Measurements from ENCODE around the gene GANAB.
"Not testable (repeated sequence)": the region's sequence is repeated elsewhere in the genome, so short reads cannot be mapped to it uniquely, and the experiment has no call there.

Gene GANAB

DNA sequence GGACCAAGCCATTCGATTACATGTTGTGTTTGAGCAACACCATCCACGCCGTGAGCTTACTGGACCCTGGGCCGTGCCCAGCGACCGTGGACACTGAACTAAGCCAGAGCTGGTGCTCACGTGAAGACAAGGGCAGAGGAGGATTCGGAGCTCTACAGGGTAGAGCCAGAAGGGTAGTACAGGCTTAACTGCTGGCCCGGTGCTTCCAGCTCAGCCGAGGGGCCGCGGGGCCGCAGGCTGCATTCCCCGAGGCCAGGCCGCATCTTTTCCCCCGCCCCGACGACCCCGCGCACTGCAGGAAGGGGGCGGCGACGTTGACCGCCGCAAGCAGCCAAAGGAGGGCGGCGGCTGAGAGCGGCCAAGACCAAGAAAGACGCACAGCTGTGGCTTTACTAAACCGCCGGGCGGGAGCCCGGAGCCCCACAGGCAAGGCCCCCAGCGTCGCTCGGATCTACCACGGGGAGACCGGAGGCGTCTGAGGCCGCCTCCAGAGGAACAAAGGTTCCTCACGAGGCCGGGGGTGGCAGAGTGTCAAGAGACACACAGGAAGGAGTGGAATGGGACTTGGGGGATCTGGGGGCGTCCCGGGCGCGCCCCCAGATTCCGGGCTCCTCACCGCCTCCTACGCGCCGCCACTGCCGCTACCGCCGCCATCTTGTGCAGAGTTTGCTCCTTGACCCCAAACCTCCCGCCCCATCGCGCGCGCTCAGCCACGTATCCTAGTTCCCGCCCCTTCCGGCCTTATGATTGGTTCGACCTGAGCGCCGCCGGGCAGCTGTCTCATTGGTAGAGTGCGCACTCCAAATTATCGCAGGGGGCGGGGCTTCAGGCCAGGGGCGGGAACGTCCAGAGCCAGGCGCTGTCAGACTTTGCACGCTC lies at the start of gene GANAB:
Gene GANAB (minus strand): TSS at position 668 of the 879 bp plus-strand sequence. CDS start 14 bp downstream, at position 654.
- DNase-seq (ENCODE audit: low read depth in 2 of 2) = peak; percentile 99 to 100

DNA sequence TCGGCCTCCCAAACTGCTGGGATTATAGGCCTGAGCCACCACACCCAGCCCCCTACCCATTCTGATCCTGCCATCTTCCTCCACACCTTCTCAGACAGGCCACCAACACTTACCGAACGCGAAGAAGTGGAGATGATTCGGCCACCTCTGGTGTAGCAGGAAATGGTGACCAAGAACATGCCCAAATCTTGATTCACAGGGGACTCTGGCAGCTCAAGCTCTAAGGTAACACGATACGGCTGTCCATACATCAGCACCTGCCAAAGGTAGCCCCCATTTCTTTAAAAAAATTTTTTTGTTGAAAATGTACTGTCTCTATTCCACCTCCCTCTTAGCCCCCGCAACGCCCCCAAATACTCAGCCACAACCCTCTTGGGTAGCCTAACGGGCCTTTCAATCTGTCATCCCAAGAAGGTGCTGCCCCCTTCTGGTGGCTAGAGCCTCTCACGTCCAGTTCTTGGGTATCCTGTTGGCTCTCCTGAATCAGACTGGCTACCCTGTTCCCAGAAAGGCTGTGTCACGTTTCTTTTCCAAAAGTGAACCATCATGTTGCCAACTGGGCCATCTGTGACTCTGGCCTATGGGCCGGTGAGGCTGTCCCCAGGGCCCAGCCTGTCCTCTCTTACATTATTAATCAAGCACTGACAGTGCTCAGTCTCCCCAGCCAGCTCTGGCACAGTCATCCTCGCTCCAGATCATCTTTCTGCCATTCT lies 48.2 kb upstream of the GANAB start:
- peak; percentile 60 for DNase-seq (ENCODE audit: low read depth in 2 of 2)

DNA sequence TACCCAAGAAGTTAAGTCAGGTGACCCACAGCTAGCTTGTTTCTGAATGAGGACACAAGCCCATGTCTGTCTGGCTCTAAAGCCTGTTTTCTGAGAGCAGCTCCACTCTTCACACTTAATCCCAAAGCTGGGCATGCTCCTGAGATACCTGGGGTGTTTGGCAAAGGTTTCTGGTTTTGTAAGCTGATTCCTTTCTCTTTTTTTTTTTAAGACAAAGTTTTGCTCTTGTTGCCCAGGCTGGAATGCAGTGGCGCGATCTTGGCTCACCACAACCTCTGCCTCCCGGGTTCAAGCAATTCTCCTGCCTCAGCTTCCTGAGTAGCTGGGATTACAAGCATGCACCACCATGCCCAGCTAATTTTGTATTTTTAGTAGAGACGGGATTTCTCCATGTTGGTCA lies 47.2 kb upstream of the GANAB start:
- DNase-seq (ENCODE audit: low read depth in 2 of 2) = not testable (repeated sequence)

DNA sequence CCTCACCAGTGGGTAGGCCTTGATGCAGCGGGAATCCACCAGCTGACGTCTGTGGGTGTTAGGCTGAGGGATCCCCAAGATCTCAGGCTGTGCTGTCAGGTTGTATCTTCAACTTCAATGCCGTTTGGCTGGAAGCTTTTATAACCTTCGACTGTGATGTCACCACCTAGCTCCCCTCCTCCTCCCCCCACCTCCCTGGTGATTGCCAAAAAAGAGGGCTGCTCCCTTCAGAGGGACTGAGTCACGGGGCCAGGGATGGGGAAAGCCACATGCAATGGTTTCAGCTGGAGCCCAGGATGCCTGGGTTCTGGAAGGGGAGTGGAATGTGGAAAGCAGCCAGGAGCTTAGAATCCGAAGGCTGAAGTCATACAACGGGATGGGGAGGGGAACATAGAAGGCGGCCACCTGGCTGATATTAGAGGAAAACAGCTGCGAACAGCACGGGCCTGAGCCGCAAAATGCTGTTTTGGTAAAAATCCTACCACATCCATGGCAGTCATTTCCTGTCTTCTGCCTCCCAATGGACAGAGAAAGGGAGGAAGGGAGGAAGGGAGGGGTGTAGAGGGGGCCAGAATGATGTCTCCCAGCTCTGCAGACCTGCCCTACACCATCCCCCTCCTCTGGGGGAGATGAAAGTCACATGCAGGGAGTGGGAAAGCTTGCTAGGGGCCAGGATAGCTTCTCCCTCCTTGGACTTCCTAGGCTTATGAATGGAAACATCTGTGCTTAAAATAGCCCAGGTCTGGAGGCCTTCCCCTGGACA lies 43.2 kb upstream of the GANAB start, which contains the start of gene LRRN4CL:
Gene LRRN4CL (minus strand): TSS at position 110 of the 763 bp plus-strand sequence. CDS start 1,022 bp downstream, outside the sequence.
- DNase-seq (ENCODE audit: low read depth in 2 of 2) = no peak

DNA sequence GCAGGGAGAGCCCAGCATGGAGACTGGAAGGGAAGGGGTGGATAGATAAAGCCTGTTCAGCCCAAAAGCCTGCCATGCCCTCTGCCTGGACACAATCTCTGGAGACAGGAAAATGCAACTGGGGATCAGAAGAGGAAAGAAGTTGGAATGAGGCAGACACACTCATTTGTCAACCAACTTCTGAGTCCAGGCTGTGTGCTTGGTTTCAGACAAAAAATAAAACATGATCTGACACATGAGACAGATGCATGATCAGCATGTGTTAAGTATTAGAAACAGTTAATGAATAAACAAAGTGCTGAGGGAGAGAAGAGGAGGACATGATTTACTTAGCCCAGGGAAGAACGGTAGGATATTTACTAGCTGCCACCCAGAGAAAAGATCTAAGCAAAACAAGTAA lies 42.1 kb upstream of the GANAB start:
- DNase-seq (ENCODE audit: low read depth in 2 of 2) = no peak

DNA sequence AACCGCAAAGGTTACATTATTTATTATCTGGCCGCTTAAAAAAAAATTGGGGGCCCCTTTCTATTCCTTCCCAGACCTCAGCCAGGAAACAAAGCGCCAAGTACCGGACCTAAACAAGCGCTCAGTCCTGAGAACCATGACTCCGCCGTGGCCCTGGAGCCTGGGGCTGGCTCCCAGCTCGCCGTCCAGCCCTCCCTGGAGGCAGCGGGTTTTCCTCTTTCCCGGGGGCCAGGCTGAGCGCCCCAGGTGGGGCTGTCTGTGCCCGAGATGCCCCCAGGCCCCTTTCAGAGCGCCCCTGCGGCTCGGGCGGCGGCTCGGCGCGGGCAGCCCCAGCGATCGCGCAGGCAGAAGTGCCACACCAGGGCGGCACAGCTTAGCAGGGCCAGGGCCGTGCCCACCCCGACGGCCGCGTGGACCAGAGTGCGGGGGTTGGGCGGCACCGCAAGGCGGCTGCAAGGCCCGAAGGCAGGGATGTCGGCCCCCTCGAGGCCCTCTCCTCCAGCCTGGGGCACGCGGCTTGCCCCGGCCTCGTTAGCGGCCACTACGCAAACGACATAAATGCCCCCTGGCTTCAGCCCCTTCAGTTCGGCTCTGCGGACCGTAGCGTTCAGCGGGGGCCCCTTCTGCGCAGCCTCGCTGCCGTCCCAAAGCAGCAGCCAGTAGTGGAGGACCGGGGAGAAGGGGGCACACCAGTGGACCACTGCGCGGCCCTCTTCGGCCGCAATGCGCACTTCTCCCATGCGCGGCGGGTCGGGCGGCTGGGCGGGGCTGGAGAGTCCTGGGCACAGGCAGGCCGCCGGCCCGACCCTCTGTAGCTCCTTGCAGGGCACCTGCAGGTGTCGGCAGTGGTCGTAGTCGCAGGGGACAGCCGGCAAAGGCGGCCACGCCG lies 41.3 kb upstream of the GANAB start:
- no peak for DNase-seq (ENCODE audit: low read depth in 2 of 2)

DNA sequence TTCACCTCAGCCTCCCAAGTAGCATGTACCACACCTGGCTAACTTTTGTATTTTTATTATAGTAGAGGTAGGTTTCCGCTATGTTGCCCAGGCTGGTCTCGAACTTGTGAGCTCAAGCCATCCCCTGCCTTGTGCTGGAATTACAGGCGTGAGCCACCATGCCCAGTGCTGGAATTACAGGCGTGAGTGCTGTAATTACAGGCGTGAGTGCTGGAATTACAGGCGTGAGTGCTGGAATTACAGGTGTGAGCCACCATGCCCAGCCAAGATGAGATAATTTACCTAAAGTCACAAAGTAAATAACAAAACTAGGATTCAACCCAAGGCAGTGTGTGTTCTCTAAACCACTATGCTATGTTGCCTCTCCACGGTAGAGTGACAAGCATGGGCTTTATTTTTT lies 36.1 kb upstream of the GANAB start:
- DNase-seq (ENCODE audit: low read depth in 2 of 2) = no peak

DNA sequence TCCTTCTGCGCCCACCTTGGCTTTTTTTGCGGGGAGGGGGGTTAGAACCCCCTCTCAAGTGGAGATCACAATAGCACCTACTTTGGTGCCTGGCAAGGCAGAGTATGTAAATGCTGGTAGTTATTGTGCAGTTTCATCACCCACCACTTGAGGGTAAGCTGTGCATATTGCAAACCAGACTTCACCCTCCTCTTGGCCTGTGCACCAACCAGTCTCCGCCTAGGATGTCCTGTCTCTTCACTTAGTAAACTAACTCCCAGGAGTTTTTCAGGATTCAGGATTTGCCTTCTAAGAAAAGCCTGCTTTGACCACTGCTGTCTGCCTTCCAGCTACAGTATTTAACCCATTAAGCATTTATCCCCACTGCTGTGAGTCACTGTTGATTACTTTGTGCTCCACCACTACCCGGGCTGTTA lies 34.4 kb upstream of the GANAB start:
- DNase-seq (ENCODE audit: low read depth in 2 of 2) = no peak

DNA sequence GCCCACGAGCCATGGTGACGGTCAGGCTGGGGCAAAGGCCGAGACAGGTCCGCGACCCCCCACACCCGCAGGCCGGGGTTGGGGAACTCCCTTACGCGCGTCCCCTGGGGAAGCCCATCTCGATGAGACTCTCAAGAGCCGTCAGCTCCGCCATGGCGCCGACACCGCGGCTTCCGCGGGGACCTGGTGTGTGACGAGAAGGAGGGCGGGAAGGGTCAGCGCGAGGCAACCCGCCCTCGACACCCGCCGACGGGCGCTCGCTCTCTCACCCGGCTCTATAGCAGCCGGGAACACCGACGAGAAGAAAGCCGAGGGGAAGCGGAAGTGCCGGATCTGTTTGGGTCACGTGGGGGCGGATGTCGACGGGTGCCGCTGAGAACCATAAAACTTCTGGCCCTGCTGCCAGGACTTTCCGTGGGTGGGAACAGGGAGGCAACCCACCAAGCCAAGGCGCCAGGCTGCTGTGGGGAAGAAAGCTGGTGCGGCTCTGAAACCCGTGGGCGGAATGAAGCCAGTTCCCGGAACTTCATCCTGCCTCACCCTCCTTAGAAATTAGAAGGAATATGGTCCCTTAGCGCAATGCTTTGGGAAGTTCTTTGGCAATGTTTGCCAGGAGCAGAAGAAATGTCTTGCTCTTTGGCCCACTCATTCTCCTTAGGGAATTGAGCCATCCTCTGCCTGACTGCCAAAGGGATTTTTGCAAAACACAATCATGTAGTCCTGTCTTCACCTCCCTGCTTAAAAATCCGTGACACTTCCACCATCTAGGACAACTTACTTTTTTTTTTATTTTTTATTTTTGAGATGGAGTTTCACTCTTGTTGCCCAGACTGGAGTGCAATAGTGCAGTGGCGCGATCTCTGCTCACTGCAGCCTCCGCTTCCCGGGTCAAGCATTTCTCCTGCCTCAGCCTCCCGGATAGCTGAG lies 32.6 kb upstream of the GANAB start, which contains the start of gene UBXN1:
Gene UBXN1 (minus strand): TSS at position 304 of the 927 bp plus-strand sequence. CDS start 150 bp downstream, at position 154.
- DNase-seq (ENCODE audit: low read depth in 2 of 2) = peak; percentile 78 to 80

DNA sequence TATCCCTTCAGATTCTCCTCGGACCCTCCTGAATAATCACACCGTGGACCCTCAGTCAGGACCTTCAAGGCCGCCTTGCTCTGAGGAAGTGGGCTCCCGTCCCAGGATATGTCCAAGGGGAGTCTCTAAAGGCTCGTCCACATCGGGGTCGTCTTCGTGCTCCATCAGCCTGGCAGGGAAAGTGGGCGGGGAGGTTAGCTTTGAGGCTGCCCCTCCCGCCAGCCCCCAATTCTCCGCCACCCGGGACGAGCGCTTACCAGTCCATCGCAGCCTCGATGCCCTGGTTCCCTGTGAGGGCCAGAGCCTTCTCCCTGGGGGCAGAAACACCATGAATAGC lies 32.0 kb upstream of the GANAB start:
- no peak for DNase-seq (ENCODE audit: low read depth in 2 of 2)

DNA sequence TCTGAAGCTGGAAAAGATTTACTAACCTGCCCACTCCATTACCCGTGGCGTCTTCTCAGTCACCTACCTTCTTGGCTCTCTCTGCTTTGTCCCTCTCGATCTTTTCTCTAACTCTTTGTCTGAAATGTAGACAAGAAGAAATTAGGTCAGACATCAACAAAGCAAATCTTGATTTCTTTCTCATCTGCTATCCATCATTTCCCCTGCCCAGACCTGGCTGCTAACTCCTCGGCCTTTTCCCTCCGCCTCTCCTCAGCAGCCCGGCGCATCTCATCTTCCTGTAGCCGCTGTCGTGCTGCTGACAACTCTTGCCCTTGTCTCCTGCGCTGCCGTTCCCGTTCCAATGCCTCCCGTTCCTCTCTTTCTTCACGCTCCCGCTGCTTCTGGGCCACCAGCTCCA lies 31.3 kb upstream of the GANAB start:
- no peak for DNase-seq (ENCODE audit: low read depth in 2 of 2)

DNA sequence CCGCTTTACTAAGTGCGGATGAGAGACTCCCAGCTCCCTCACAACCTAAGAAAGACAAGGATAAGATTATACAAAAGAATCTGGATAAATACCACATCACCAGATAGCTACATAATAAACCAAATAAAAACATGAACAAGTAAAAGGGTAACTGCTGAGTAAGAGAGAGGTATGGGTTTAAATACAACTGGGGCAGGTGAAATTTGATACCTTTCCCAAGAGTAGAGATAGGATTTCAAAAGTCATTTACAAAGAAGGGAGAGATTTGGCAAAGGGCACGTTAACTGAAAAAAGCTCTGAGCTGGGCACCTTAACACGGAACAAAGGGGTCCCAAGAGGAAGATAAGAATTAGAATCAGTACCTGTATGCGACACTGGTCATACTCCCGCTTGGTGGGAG lies 30.7 kb upstream of the GANAB start:
- DNase-seq (ENCODE audit: low read depth in 2 of 2) = no peak

DNA sequence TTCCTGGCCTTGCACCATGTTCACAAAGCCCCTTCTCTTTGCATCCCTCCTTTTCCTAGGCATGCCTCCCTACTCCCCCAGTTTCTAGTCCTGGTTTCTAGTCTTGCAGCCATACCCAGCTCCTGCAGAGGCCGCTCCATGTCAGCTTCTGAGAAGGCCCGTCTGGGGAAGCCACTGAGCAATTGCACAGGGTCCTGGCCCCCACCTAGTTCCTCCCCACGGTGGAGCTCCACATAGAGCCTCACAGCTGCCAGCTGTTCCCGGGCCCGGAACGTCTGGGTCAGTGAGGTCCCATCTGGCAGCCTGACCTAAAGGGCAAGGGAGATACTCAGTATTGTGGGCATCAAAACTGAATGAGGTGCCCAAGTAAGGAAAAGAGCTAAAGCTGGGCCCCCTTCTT lies 30.3 kb upstream of the GANAB start:
- no peak for DNase-seq (ENCODE audit: low read depth in 2 of 2)

DNA sequence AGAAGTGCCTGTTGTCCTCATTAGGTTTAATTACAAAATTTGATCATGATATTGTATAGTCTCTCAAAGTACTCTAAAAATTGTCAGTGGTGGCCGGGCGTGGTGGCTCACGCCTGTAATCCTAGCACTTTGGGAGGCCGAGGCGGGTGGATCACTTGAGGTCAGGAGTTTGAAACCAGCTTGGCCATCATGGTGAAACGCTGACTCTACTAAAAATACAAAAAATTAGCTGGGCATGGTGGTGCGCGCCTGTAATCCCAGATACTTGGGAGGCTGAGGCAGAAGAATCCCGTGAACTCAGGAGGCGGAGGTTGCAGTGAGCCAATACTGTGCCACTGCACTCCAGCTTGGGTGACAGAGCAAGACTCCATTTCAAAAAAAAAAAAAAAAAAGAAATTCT lies 29.0 kb upstream of the GANAB start:
- DNase-seq (ENCODE audit: low read depth in 2 of 2) = not testable (repeated sequence)

DNA sequence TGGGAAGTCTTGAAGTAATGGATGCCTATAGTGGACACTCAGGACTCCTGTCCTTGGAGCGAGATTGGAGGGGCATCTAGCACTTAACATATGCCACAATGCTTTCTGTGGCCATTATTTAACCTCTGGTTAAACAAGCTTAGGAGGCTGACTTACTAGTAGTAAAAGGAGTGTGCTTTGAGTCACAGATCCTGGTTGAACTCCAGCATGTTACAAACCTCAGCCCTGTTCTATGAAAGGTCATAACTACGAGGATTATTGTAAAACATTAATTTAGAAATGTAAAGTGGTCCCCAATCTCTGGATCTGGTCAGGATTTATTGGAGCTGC lies 26.7 kb upstream of the GANAB start:
- DNase-seq (ENCODE audit: low read depth in 2 of 2) = no peak

DNA sequence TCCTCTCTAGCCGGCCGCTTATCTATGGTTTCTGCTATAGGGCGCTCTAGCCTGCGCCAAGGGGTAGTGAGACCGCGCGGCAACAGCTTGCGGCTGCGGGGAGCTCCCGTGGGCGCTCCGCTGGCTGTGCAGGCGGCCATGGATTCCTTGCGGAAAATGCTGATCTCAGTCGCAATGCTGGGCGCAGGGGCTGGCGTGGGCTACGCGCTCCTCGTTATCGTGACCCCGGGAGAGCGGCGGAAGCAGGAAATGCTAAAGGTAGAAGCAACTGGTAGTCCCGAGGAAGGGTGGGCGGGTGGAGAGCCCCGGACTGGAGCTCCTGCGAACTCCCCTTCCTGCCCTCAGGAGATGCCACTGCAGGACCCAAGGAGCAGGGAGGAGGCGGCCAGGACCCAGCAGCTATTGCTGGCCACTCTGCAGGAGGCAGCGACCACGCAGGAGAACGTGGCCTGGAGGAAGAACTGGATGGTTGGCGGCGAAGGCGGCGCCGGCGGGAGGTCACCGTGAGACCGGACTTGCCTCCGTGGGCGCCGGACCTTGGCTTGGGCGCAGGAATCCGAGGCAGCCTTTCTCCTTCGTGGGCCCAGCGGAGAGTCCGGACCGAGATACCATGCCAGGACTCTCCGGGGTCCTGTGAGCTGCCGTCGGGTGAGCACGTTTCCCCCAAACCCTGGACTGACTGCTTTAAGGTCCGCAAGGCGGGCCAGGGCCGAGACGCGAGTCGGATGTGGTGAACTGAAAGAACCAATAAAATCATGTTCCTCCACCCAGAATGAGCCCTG lies 25.4 kb upstream of the GANAB start, which contains the start of the genes LBHD1 and UQCC3:
Gene LBHD1 (minus strand): TSS at position 660 of the 782 bp plus-strand sequence. CDS start 2,236 bp downstream, outside the sequence.
Gene UQCC3 (plus strand): TSS at position 66 of the 782 bp plus-strand sequence. CDS start 73 bp downstream, at position 139.
- DNase-seq (ENCODE audit: low read depth in 2 of 2) = peak; percentile 64 to 72

DNA sequence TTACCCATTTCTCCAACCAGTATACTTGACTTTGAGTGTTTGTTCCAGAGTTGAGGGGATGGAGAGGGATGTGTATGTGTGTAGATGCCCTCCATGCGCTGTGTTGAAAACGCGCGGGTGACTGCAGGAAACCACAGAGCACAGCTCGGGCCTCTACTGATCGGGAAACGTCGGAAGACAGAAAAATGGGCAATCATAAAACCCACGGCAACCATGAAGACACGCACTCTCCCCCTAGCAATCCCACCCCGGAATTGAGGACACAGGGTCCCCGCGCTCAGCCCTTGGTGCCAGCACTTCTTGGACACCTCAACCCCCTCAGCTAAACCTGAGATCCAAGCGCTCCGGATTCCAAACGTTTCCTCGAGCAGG lies 24.8 kb upstream of the GANAB start:
- DNase-seq (ENCODE audit: low read depth in 2 of 2) = no peak

DNA sequence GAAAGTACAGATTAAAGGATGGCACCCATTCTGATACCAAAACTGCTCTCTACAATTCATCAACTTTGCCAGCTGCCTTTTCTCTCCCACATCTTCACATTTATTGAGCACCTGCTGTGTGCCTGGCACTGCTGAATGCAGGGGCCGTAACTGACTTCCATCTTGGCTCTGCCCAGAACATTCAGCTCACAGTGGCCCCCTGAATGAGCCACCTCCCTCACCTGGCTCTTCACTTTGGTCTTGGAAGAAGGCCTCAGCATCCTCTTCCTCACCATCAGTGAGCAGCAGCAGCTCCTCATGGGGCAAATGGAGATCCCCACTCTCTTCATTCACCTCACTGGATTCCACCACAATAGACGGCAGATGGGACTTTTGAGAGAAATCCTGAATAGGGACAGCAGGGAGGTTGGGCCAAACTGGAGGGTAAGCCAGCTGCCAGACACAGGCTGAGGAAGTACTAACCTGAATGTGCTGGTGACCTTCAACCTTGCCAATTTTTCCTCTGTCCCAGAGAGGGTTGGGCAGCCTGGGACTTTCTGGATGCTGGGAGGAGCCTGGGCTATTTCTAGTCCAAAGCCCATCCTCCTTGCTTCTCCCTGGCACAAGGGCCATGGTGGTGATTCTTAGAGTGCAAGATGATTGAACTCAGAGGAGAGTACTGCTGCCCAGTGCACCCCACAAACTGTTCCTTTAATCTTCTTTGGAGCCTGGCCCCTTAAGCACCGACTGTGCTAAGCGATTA lies 23.2 kb upstream of the GANAB start:
- no peak for DNase-seq (ENCODE audit: low read depth in 2 of 2)

Data from activated CD4-positive, alpha-beta T cell treated with anti-CD3 and anti-CD28 coated beads for 24 hours (primary cell).